ENCODE measurements around the gene ZNF160. TPM values are rescaled to one million over a fixed set of nuclear protein-coding genes. Genes with fewer than 3 reads are reported as not detected.

The ZNF160 gene
- polyA plus RNA-seq, 1 of the 3 experiments (the other 2 are of a cell fraction): 10.1 TPM

DNA sequence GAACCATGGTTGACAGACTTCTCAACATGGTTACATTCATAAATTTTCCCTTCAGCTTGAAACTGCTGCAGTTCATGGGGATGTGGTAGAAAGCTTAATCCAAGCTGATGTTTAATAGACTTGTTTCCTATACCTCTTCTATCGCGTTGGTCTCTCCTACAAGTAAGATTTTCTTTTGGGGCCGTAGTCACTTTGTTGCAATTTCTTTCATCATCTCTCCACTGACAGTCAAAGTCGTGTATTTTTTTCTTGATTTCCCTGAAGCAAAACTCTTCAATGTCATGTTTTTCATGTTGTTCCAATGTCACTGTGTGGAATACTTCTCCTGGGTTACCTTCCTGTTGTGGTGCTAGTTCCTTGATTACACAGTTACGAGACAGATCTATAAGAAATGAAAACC lies 6.3 kb upstream of the ZNF160 start:
- H3K4me3 ChIP-seq (ENCODE audit: low read depth in 2 of 2, low read length in 1 of 2): no peak overlapping the region
- no peak overlapping the region for H3K4me2 ChIP-seq
- DNase-seq: no peak
- no peaks in the 10 kb centered on the region for H3K9me3 ChIP-seq
- no peaks in the 10 kb centered on the region for H3K27me3 ChIP-seq (ENCODE audit: insufficient read depth)
- H4K20me1 ChIP-seq (ENCODE audit: insufficient read depth): no peaks in the 10 kb centered on the region
- WGBS (ENCODE audit: low lambda C conversion rate): 55% methylated on average over 5 of the region's 5 CpGs
- H3K9ac ChIP-seq: no peak overlapping the region
- no peak overlapping the region for H3K27ac ChIP-seq (ENCODE audit: low read depth in 2 of 2, low read length in 1 of 2)
- no peak for TF ChIP-seq MEF2A (IDR thresholded peaks at IDR 0.05; ENCODE audit: borderline replicate concordance, low read depth)
- TF ChIP-seq JUND (IDR thresholded peaks at IDR 0.05): no peak
- no peak for TF ChIP-seq FOSL2 (IDR thresholded peaks at IDR 0.05; ENCODE audit: borderline replicate concordance, low read depth)
- TF ChIP-seq NRF1 (IDR thresholded peaks at IDR 0.05; ENCODE audit: low read depth, low read length): no peak
- TF ChIP-seq FOXJ3 (CRISPR knock-in tag; IDR thresholded peaks at IDR 0.05): no peak
- no peak for TF ChIP-seq FOXM1 (IDR thresholded peaks at IDR 0.05; ENCODE audit: low read depth)
- CTCF ChIA-PET: no interaction called here
- H3K79me2 ChIP-seq (ENCODE audit: insufficient read depth): no peaks in the 10 kb centered on the region
- H3K36me3 ChIP-seq (replicated peaks in 1 of 2; ENCODE audit: control insufficient read depth in 1 of 2, insufficient read depth in 2 of 2, low read length in 1 of 2): peaks cover 0 to 11% of the 10 kb centered on the region in 2 experiments
- H3K9me2 ChIP-seq: no peaks in the 10 kb centered on the region
- no peak overlapping the region for H2AFZ ChIP-seq (ENCODE audit: low read depth)
- POLR2A ChIA-PET: no interaction called here
- no peaks in the 10 kb centered on the region for H3F3A ChIP-seq (replicated peaks; ENCODE audit: insufficient read depth)
- no peaks in the 10 kb centered on the region for H3K4me1 ChIP-seq (ENCODE audit: control insufficient read depth in 1 of 2, insufficient read depth in 2 of 2, low read depth in 1 of 2, low read length in 1 of 2)

DNA sequence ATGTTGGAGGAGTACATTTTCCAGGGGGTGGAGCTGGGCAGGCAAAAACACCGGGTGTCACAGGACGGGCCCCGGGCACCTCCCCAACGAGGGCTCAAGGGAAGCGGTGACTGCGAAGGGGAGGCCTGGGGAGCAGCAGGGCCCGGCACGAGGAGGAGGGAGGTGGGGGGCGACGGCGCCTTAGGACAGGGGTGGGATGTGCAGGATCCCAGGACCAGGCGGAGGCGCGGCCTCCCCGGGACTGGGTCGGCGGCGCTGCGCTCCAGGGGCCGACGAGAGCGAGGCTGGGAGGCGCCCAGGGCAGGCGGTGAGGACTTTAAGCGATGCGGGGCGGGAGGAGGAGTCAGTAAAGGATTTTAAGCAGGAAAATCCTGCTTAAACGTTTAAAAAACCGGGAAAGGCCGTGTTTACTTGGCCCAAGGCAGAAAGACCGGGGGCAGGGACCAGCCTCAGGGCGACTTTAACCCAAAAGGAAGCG lies 427 bp downstream of the ZNF160 start:
- TF ChIP-seq JUND (IDR thresholded peaks at IDR 0.05) (no peak), MXI1 (IDR thresholded peaks at IDR 0.05; ENCODE audit: low read depth, low read length) (peak; percentile 35; the same call in 1 of the 2 replicates), FOXJ3 (CRISPR knock-in tag; IDR thresholded peaks at IDR 0.05) (no peak), YY1 (IDR thresholded peaks at IDR 0.05; ENCODE audit: low read depth) (no peak)
- H3K36me3 ChIP-seq (replicated peaks in 1 of 2; ENCODE audit: control insufficient read depth in 1 of 2, insufficient read depth in 2 of 2, low read length in 1 of 2): peaks cover 6 to 8% of the 10 kb centered on the region in 2 experiments
- H3K4me2 ChIP-seq: peak overlapping the region; percentile 92
- H3K27me3 ChIP-seq (ENCODE audit: insufficient read depth): no peaks in the 10 kb centered on the region
- no peaks in the 10 kb centered on the region for H3K9me3 ChIP-seq
- peak; percentile 69 for DNase-seq
- peaks cover 54% of the 10 kb centered on the region for H3K79me2 ChIP-seq (ENCODE audit: insufficient read depth)
- peak overlapping the region; percentile 47; the same call in 1 of the 2 replicates for H2AFZ ChIP-seq (ENCODE audit: low read depth)
- 1% methylated on average over 18 of the region's 33 CpGs for WGBS (ENCODE audit: low lambda C conversion rate)
- H3K4me3 ChIP-seq (ENCODE audit: low read depth in 2 of 2, low read length in 1 of 2): peak overlapping the region; percentile 77 to 90
- H3K9me2 ChIP-seq: no peaks in the 10 kb centered on the region
- H3F3A ChIP-seq (replicated peaks; ENCODE audit: insufficient read depth): peaks cover 3% of the 10 kb centered on the region
- CTCF ChIA-PET: interaction anchor here (1.2 to 1.9 kb wide), 2 partner anchors 26 to 93 kb away, joined by 3 to 5 read pairs; no protein-coding TSS in a partner anchor
- peak overlapping the region; percentile 73 to 80 for H3K27ac ChIP-seq (ENCODE audit: low read depth in 2 of 2, low read length in 1 of 2)
- H4K20me1 ChIP-seq (ENCODE audit: insufficient read depth): no peaks in the 10 kb centered on the region; the same call in 1 of the 2 replicates
- peaks cover 0 to 10% of the 10 kb centered on the region in 2 experiments; a peak in 2 of 4 replicates for H3K4me1 ChIP-seq (ENCODE audit: control insufficient read depth in 1 of 2, insufficient read depth in 2 of 2, low read depth in 1 of 2, low read length in 1 of 2)
- POLR2A ChIA-PET: no interaction called here
- peak overlapping the region; percentile 88 for H3K9ac ChIP-seq

- peak overlapping the region; percentile 88 for H3K9ac ChIP-seq
- no peaks in the 10 kb centered on the region for H3K27me3 ChIP-seq (ENCODE audit: insufficient read depth)
- TF ChIP-seq GATA2 (CRISPR knock-in tag; IDR thresholded peaks at IDR 0.05): no peak
- no peak for TF ChIP-seq RFX5 (IDR thresholded peaks at IDR 0.05; ENCODE audit: low read length)
- no peak for TF ChIP-seq MEF2A (IDR thresholded peaks at IDR 0.05; ENCODE audit: borderline replicate concordance, low read depth)
- no peak for TF ChIP-seq CHD2 (IDR thresholded peaks at IDR 0.05; ENCODE audit: low read length, partially characterized antibody)
- TF ChIP-seq ELF1 (IDR thresholded peaks at IDR 0.05): no peak
- TF ChIP-seq RAD21 (IDR thresholded peaks at IDR 0.05; ENCODE audit: low read length): no peak
- no peak for TF ChIP-seq POLR2AphosphoS5 (IDR thresholded peaks at IDR 0.05; ENCODE audit: low read depth, low read length)
- peaks cover 3% of the 10 kb centered on the region for H3F3A ChIP-seq (replicated peaks; ENCODE audit: insufficient read depth)
- WGBS (ENCODE audit: low lambda C conversion rate): 33% methylated on average over 10 of the region's 10 CpGs
- peaks cover 9 to 13% of the 10 kb centered on the region in 2 experiments for H3K36me3 ChIP-seq (replicated peaks in 1 of 2; ENCODE audit: control insufficient read depth in 1 of 2, insufficient read depth in 2 of 2, low read length in 1 of 2)
- H3K4me3 ChIP-seq (ENCODE audit: low read depth in 2 of 2, low read length in 1 of 2): peak overlapping the region; percentile 77 to 90
- CTCF ChIA-PET: interaction anchor here (1.2 to 1.9 kb wide), 2 partner anchors 25 to 93 kb away, joined by 3 to 5 read pairs; no protein-coding TSS in a partner anchor
- H2AFZ ChIP-seq (ENCODE audit: low read depth): peak overlapping the region; percentile 47; the same call in 1 of the 2 replicates
- POLR2A ChIA-PET: no interaction called here
- DNase-seq: peak; percentile 59
- peak overlapping the region; percentile 92 for H3K4me2 ChIP-seq
- peak overlapping the region; percentile 73 to 80; a peak in 3 of 4 replicates for H3K27ac ChIP-seq (ENCODE audit: low read depth in 2 of 2, low read length in 1 of 2)
- H4K20me1 ChIP-seq (ENCODE audit: insufficient read depth): no peaks in the 10 kb centered on the region; the same call in 1 of the 2 replicates
- H3K79me2 ChIP-seq (ENCODE audit: insufficient read depth): peaks cover 59% of the 10 kb centered on the region
- no peaks in the 10 kb centered on the region for H3K9me3 ChIP-seq
- peaks cover 0 to 10% of the 10 kb centered on the region in 2 experiments; a peak in 2 of 4 replicates for H3K4me1 ChIP-seq (ENCODE audit: control insufficient read depth in 1 of 2, insufficient read depth in 2 of 2, low read depth in 1 of 2, low read length in 1 of 2)
- no peaks in the 10 kb centered on the region for H3K9me2 ChIP-seq
Observed at GRCh38 chr19:53102206-53102755, 941 bp downstream of the ZNF160 start.

Data from SK-N-SH (cell line).